Activated CD8-positive, alpha-beta memory T cell treated with anti-CD3 and anti-CD28 coated beads for 48 hours (primary cell): ENCODE data around the gene KIAA0232.
"Not testable (repeated sequence)": the region's sequence is repeated elsewhere in the genome, so short reads cannot be mapped to it uniquely, and the experiment has no call there.

ENCODE experiments used
- DNase-seq, 3 experiments: peaks; one replicate each; pipeline ENCODE4 v3.0.0-alpha.2; 2020; ENCODE audit warnings: low read depth in 2 of 3, low spot score in 2 of 3

KIAA0232 gene

DNA sequence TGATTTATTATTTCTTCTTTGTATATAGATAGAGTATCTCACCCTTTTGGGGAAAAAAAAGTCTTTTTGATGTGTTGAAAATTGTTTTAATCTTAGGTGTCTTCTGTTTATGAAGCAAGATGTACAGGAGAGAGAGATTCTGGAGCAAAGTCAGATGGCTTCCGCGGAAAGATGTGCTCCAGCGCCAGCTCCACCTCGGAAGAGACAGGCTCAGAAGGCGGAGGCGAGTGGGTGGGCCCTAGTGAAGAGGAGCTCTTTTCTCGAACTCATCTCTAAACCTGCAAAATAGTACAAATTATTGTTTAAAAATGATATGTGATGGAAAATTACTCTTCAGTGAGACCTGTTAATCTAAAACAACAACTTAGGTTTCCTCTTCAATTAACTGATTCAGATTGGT, 98.2 kb downstream of the KIAA0232 start:
- DNase-seq = no peak

DNA sequence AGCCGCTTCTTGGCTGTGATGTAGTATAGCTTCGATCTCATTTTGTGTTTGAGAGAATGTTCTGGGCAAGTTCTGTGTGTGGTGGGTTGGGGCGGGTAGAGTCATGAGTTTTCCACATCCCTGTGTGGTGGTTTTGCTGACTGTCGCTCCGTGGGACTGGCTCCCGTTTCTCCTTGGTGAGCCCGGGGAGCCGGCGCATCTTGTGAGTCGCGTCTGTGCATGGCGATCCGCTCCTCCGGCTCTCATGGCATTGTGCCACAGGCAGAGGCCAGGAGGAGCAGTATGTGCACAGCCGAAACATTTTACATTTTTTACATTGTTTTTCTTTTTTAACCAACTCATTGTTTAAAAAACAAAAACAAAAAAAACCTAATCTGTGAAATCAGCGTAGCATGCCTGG, 99.4 kb downstream of the KIAA0232 start:
- no peak for DNase-seq

DNA sequence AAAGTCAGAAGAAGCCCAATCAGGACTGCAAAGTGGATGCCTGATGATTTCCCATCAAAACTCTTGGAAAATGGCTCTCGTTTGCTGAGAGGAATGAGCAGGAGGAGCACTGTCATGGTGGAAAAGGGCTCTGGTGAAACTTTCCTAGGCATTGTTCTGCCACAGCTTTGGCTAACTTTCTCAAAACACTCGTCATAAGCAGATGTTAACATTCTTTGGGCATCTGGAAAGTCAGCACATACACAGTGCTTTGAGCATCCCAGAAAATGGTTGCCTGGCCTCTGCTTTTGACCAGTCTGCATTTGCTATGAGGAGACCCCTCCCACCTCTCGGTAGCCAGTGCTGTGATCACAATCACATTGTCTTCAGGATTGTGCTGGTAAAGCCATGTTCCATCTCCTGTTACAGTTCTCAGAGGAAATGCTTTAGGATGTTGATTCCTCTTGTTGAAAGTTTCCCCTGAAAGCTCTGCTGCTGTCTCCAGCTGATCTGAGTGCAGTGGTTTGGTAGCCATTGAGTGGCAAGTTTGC, 101.9 kb downstream of the KIAA0232 start:
- no peak for DNase-seq

DNA sequence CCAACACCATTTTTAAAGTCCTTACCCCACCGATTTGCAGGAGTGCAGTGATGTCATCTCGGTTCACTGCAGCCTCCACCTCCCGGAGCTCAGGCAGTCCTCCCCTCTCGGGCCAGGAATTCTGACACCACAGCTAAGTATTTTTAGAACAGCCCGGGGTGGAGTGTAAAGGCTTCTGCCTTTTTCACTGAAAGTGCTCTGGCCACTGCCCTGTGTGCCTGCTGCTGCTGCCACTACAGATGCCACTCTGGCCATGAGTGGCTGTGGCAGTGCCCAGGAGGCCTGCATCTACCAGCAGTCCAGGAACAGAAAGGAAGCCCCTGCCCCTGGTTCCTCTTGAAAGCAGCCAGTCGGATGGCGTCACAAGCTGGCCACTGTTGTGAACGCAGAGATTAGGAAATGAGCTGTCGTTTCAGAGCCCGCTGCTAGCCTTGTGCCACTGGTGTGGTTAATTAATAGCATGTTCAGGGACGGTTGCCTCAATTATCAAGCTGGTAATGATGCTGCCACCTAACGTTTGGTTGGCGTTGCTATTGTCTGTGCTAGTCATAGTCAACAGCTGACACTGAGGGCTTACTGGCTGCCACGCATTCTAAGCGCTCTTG, 103.5 kb downstream of the KIAA0232 start:
- DNase-seq = no peak

DNA sequence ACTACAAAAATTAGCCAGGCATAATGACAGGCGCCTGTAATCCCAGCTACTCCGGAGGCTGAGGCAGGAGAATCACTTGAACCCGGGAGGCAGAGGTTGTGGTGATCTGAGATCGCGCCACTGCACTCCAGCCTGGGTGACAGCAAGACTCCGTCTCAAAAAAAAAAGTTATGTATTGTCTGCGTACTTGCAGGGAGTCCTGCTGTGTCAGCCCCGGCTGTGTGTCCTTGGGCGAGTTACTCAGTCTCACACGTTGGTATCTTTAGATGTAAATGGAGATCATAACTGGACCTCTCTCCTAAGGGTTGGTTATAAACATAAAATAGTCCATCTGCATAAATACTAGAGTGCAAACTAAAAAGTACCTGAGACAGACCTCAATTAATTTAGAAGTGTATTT, 104.4 kb downstream of the KIAA0232 start:
- DNase-seq = no peak

DNA sequence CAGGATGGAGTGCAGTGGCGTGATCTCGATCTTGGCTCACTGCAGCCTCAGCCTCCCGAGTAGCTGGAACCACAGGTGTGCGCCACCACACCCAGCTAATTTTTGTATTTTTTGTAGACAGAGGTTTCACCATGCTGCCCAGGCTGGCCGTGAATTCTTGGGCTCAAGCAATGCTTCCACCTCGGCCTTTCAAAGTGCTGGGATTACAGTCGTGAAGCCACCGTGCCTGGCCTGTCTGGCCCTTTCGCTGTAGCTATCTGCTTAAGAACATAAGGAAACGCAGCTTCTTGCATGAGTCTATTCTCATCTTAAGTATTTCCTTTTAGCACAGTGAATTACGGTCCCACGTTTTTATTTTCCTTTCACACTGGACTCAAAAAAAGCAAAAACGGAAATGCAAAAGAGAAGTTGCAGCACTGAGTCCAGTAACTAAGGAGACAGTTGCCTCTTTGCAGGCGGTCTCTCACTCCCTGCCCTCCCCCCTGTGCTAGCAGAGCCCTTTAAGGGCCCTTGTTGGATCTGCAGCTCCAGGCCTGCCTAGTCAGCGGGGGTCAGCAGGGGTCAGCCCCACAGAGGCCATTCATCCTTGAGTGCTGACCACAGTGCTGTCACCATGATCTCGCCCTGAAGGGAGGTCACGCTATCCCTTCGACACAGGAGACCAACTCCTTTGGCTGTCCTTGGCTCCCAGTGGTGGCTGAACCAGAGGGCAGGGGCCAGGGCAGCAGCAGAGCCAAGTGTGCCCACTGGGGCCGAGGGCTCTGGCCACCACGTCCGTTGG, 105.3 kb downstream of the KIAA0232 start:
- DNase-seq = no peak

DNA sequence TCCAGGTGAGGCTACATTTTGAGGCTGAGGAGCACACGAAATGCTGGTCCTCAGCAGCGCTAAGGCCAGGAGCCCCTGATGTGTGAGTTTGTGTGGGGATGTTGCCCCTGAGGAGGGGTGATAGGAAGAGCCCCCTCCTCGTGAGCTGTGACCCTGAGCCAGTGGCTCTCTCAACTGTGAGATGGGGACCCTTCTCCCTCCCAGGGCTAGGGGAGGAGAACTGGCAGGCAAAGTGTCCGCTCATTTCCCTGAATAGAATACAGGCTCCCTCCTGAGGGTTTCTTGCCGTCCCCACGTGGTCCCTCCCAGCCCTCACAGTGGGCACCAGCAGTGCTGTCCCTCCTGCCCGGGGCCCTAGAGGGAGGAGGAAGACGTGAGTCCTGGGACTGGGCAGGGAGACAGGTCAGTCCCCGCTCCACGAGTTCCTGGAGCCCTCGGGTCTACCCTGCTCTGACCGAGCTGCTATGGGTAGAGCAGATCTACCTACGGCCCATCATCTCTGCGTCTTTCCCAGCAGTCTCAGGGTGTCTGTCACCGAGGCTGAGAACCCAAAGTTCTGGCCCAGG, 106.1 kb downstream of the KIAA0232 start:
- DNase-seq = no peak

DNA sequence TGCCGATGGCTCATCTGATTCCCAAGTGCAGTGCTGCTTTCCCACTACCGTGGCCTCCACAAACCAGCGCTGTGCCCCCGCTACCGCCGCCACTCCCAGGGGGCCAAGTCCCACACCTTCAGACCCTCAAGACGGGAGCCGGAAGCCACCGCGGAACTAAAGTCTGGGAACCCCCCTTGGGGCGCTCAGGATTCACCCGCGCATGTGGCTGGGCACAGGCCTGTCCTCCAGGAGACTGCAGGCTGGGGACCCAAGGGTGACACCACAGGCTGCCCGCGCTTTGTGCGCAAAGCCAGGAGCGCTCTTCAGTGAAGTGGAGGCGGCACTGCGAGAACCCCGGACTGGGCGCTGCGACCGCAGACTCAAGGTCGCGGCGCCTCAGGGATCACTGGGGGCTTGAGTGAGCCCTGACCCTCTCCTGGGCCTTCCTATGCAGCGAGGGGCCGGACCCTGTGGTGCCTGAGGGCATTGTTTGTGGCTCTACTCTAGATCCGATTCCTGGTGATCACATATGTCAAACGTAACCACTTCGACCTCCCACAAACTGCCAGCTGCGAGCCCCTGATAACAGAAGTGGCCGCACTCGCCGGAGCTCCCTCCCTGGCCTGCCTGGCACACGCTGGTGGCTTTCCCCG, 106.7 kb downstream of the KIAA0232 start:
- DNase-seq = no peak

DNA sequence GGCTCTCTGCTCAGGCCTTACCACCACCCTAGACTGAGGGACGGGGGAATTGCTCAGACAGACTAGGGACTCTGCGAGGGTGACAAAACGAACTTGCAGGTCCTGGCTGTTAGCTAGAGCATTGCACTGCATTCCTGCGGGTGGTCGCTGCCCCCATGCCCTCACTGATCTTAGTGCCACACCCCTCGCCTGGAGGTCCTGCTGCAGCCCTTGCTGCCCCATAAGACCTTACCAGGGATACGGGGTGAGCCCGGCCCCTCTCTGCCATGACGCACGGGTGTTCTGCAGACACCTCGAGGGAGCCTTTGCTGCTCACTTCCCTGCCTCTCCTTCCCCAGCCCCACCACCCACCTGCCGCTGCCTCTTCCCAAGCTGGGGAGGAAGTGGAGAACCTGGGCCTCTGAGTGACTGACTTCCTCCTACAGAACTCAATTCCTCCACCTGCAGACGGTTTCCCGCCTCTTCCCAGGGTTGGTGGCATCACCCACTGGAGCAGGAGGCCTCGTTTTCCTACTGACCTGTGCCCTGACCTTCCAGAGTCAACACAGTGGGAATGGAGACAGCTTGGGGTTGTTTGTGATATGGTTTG, 107.3 kb downstream of the KIAA0232 start:
- DNase-seq = no peak

DNA sequence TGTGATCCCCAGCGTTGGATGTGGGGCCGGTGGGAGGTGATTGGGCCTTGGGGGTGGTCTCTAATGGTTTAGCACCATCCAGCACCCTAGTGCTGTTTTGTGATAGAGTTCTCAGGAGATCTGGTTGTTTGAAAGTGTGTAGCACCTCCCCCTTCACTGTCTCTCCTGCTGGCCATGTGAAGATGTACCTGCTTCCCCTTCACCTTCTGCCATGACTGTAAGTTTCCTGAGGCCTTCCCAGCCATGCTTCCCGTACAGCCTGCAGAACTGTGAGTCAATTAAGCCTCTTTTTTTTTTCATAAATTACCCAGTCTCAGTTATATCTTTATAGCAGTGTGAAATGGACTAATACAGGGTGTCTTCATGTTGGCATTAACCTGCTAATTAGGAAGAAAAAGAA, 107.8 kb downstream of the KIAA0232 start:
- no peak for DNase-seq

DNA sequence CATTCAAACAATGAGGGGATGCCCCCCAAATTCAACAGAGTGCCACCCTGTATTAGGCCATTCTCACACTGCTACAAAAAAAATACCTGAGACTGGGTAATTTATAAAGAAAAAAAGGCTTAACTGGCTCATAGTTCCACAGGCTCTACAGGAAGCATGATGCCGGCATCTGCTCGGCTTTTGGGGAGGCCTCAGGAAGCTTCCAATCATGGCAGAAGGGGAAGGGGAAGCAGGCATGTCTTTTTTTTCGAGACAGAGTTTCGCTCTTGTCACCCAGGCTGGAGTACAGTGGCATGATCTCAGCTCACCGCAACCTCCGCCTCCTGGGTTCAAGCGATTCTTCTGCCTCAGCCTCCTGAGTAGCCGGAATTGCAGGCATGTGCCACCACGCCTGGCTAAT, 108.4 kb downstream of the KIAA0232 start:
- DNase-seq = not testable (repeated sequence)

DNA sequence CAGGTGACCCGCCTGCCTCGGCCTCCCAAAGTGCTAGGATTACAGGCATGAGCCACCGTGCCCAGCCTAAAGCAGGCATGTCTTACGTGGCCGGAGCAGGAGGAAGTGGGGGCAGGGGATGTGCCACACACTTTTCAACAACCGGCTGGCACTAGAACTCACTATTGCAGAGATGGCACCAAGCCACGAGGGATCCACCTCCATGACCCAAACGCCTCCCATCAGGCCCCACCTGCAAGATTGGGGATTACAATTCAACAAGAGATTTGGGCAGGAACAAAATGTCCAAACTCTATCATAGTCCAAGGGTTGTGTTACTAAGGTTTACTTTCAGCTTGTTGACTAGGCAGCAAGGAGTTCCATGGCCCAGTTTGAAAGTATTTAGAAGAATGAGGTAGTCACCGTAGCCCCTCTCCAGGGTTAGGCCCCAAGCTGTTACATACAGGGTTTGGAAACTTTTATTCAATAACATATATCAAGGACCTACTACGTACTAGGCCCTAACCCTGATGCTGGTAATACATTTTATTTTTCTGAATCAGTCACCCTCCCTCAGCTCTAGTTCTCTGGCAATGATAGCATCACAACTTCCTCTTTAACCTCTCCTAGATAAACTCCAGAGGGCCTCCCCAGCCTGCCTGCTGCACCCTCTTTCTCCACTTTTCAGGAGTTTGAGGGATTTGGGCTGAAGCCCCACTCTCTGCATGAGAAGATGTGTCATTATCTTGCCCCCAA, 109.1 kb downstream of the KIAA0232 start:
- no peak for DNase-seq

DNA sequence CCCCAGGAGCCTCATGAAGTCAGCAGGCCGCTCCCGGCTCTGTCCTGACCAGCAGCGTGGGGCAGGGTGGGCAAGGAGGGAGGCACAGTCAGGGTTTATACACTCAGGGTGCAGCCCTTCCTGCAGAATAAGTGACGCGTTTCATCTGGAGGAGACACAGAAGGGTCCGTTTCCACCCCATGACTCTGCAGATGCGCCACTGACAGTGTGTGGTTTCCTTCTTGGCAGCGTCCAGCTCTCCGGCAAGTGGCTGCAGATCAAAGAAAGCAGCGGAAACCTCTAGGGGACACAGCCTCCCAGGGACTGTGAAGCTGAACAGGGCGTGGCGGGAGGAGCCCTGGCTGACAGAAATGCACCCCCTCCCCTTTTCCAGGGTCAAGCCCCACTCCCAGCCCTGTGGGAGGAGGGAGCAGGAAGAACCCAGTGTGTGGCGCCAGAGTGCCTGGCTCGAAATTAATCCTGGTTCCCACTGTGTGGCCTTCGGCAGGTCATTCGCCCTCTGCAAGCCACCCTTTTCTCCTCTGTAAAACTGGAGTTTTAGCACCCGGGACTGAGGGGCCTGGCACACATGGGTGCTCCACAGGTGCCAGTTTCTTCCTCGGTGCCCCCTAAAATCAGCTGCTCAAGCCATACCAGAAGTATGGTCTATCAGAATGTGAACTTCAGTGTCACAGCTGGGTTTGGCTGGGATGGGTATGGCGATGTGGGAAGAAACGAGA, 109.8 kb downstream of the KIAA0232 start:
- DNase-seq = no peak

DNA sequence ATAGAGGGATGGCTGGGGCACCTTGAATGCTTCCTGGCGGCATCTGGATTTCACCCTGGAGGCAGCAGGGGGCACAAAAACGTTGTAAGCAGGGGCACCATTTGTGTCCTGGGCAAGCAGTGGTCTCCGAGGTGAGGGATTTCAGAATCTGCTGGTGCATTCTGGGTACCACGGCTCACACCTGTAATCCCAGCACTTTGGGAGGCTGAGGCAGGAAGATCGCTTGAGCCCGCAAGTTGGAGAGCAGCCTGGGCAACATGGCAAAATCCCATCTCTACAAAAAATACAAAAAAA, 110.3 kb downstream of the KIAA0232 start:
- no peak for DNase-seq

DNA sequence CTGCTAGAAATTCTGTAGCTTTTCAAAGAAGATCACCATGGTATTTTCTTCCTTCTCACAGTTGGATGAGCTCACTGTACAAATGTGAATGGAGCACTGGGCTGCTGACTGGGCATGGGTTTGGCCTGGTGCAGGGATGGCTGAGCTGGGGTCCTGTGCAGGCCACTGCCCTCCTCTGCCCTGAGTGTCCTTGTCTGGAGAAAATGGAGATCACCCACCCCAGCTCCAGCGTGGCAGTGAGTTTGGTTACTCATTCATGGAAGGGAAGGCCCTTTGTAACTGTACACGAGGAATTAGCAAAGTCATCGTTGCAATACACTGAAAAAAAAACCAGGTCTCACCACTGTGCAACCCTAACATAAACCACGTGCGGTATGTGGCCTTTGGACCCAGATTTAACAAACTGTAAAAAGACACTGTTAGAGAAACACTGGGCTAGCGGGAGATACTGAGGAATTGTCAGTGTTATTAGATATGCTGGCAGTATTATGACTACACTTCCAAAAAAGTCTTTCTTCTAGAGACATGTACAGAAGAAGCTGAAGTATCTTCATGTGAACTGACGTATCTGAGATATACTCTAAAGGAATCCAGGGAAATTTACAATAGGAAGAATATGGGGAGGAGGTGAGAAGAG, 111.0 kb downstream of the KIAA0232 start:
- no peak for DNase-seq

DNA sequence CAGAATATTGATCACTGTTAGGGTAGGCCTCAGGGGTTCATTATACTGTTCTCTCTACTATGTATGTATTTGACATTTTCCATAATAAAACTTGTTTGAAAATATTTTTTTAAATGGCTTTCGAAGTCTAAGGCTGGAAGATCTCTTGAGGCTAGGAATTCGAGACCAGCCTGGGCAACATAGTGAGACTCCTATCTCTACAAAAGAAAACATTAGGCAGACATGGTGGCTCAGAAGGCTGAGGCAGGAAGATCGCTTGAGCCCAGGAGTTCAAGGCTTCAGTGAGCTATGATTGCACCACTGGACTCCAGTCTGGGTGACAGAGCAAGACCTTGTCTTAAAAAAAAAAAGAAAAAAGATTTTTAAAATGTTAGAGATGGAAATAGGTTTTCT, 111.6 kb downstream of the KIAA0232 start:
- no peak for DNase-seq

DNA sequence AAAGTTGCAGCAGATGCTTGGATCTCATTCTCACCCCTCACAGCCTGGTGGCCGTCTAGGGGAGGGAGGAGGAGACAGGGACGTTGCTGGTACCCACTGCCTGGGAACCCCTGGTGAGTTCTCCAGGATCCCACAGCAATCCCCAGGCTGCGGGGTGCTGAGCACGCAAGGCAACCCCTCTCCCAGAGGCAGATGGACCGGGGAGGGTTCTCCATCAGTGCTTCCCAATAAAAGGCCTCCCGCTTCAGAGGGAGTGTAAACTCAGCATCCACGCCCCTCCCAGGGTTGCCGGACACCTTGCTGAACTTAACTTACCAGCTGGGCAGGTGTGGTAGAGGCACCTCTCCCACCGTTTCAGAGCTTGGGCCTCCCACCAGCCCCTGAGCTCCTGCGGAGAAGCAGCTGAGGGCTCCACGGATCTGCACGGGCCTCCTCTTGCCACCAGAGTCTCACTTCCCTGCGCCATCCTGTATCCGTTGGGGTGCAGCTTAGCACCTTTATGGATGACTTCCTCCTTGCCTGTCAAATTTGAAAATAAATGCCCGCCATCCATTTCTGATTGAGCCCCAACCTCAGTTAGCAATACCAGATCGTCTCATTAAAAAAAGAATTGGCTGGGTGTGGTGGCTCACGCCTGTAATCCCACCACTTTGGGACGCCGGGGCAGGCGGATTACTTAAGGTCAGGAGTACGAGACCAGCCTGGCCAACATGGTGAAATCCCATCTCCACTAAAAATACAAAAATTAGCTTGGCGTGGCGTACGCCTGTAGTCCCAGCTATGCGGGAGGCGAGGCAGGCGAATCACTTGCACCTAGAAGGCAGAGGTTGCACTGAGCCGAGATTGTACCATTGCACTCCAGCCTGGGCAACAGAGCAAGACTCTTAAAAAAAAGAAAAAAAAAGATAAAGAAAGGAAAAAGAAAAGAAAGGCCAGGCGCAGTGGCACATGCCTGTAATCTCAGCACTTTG, 112.3 kb downstream of the KIAA0232 start:
- no peak for DNase-seq

DNA sequence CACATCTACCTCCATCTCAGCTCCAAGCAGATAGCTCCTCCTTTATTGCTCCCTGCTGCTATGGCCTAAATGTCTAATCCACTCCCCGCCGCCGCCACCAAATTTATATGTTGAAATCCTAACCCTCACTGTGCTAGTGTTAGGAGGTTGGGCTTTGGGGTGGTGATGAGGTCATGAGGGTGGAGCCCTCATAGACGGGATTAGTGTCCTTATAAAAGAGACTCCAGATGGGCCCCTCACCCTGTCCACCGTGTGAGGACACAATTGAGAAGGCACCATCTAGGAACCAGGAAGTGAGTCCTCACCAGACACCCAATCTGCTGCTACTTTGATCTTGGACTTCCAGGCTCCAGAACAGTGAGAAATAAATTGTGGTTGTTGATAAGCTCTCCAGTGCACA, 113.5 kb downstream of the KIAA0232 start:
- DNase-seq = no peak

DNA sequence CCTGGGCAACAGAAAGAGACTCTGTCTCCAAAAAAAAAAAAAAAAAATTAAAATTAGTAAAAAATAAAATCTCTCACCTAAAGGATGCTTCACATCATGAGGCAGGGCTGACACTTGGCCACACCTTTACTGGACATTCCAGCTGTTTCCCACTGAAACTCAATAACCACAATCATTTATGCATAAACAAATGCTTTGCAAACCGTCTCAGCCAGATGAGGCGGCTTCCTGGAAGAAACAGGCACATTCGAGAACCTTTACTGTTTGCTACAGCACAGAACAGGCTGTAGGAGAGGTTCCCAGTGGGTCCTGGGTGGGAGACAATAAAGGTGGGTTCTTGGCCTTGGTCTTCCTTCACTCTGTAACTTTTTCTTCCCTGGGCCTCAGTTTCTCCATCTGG, 116.2 kb downstream of the KIAA0232 start:
- DNase-seq = no peak
